NB4 (cell line): ENCODE measurements around the gene ZNF618.

Experiments used
- POLR2A ChIP-seq: IDR thresholded peaks from 2 replicates; pipeline ENCODE4 v1.6.1; 2011; ENCODE audit warnings: mild to moderate bottlenecking; ENCODE audit not compliant: insufficient read length; ENCODE audit errors: extremely low read depth
- TF ChIP-seq, protein P1 (sequence below): IDR thresholded peaks from one replicate; pipeline ENCODE4 v1.5.1; 2012; ENCODE audit warnings: low read depth, low read length

- TF ChIP-seq, protein P1, sequence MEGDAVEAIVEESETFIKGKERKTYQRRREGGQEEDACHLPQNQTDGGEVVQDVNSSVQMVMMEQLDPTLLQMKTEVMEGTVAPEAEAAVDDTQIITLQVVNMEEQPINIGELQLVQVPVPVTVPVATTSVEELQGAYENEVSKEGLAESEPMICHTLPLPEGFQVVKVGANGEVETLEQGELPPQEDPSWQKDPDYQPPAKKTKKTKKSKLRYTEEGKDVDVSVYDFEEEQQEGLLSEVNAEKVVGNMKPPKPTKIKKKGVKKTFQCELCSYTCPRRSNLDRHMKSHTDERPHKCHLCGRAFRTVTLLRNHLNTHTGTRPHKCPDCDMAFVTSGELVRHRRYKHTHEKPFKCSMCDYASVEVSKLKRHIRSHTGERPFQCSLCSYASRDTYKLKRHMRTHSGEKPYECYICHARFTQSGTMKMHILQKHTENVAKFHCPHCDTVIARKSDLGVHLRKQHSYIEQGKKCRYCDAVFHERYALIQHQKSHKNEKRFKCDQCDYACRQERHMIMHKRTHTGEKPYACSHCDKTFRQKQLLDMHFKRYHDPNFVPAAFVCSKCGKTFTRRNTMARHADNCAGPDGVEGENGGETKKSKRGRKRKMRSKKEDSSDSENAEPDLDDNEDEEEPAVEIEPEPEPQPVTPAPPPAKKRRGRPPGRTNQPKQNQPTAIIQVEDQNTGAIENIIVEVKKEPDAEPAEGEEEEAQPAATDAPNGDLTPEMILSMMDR = no peak
- TF ChIP-seq POLR2A = no peak
These were observed 162.7 kb downstream of the ZNF618 start for GRCh38 chr9:114038724-114039313.
